Stimulated activated CD4-positive, alpha-beta T cell treated with anti-CD3 and anti-CD28 coated beads, Interleukin-1b, Interleukin-23, amount 100 ng/mL, for 1 hour (primary cell): ENCODE results near the gene HOXA13.

Experiments
- DNase-seq, 2 donors: peaks; one replicate each; pipeline ENCODE4 v3.0.0-alpha.2; 2020; ENCODE audit warnings: low read depth in 2 of 2

The HOXA13 gene

DNA sequence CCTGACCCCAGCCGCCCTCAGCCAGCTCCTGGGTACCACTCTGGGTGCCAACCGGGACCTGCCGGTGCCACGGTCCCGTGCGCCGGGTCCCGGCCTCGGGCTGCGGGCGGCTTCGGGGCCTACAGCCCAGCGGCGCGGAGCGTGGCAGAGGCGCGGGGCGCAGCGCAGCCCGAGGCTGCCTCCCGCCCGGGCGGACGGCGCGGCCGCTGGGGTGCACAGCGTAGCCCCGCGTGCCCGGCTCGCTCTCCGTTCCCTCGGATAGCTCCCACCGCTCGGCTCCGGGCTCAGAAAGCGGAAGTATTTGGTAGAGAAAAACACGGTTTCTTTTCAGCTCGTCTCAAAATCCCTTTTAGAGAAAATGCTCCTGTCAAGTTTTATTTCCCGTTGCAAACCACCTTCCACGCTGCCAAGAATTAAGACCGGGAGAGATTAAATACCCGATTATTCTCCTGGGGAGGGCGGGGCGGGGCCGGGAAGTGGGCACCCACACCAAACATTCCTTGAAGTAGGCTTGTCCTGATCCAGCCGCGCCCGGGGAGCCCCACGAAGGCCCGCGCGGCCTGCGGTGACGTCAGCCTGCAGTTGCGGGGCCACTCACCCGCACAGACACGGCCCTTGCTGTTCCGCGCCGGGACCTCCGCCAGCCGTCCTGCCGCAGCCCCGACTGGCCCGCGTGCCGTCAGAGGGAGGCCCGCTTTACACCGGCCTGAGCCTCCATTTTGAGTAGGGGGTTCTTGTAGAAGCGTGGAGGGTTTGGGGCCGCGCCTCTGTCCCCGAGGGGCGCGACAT, 7.2 kb downstream of the HOXA13 start:
- DNase-seq: no peak

DNA sequence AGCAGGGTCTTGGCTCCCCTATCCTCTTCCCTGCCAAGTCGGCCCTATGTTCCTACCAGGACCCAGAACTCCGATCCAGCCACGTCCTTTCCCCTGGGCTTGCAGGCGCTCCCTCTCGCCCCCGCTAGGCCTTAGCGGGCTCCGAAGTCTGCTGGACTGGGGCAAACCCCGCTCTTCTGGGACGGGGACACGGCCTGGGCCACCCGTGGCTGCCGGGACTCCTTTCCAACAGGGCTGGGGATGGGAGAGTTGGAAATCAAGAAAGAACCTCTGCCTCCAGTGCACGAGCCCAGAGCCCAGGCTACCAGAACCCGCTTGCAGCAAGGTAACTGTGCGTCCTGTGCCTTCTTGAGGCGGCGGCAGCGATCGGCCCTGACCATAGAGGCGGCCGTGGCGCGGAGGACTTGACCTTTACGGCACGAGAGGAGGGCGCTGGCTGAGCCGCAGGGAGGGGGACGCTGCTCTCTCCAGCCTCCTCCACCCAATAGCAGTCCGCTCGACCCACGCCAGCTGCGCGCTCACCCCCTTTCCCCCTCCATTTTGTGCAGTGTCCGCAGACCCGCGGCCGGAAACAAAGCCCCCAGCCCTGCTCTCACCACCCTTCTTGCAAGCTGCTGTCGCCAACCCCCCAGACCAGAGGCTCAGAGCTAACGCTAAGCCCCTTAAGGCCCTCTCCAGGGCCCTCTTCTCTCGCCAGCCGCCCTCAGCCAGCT, 7.9 kb downstream of the HOXA13 start:
- DNase-seq: no peak

- DNase-seq: no peak
Measured at GRCh38 chr7:27191161-27191731, 8.6 kb downstream of the HOXA13 start.

DNA sequence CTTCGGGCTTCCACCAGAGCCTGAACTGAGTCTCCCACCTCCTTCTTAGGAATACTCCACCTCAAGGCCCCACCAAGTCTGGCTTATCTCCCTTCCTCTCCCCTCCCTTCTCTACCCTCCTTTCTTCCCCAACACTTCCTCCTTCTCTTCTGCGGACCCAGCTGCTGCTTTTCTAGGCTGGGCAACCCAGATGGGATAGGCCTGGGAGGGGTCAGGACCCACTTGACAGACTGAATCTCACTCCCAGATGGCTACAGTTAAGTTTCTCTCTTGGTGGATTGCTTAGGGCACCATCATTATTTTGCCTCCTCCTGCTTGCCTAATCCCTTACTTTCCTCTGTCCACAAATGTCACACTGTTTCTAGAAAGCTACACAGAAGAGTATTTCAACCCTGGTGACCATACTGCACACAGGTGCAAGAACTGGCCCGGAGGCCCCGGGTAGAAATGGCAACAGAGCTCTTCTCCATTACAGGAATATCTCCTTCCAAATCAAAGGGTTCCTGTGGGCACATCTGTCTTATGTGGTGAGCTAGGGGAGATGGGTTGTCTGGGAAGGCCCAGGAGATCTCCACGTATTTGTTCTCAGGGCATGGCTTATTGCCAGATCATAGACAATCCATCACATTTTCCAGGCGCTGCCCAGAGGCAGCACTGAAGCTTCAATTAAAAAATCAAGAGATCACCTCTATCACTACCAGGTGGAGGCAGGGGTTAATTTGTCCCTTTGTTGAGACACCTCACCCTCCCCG, 9.7 kb downstream of the HOXA13 start:
- DNase-seq: no peak

DNA sequence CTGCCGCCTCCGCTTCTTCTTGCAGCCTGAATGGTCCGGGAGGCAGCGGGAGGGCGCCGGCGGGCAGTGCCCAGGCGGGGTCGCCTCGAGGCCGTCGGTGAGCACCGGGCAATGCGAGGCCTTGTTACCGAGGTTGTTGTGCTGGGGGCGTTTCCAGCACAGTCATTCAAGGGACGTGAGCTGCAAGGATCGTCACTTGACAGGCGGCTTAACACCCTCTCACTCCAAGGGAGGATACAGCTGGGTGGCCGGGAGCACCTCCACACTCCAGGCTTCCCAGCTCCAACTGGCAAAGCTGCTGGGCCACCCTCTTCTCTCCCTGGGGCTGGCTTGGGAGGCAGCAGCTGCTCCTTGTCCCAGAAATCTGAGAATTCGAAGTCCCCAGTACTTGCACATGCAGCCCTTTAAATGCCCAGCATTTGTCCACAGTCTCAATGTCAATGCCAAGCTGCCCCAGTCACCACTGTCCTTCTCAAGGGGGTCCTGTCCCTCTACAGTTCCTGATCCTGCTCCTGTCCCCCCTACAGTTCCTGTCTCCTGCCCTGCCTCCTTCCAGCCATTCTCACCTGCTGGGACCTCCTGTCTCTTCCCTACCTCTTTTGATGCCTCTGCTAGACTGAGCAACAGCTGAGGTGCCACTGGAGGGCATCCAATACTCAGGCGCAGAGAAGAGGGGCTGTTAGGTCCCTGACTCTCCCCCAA, 10.4 kb downstream of the HOXA13 start:
- no peak for DNase-seq

DNA sequence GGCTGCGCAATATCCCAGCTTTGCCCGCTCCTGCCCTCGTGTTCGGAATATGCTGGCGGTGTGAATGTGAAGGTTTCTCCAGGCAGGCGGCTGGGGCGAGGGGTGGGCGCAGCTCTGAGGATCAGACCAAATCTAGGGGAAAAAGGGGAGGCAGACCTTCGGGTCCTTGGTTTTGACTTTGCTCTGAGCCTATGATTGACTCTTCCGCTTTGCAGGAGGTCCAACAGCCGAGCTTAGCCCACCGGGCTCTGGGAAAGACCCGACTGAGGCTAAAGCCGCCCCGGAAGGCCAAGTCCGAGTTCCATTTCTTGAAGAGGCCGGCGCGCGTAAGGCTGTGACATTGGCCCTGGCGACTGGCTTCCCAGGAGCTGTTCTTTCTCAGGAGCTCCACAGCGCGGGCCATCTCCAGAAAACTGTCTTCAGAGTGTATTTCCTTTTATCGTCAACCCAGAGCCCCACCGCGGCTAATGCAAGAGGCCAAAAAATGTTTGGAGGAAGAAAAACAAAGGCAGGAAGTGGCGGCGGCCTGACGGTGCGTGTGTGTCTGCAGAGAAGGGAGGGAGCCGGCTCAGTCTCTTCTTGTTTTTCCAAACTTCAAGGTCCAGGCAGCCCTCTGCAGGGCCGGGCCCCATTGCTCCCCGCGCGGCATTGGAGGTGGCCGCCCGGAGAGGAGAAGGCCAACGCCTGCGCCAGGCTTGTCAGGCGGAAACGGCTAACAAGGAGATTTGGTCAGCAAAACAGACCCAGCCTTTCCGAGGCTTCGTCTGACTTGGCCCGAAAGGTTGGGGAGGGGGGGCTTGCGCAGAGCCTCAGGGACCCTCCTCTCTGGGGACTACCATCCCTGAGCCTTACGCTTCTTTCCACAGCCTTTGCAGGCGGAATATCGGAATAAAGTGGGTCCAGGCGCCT, 11.3 kb downstream of the HOXA13 start:
- no peak for DNase-seq

GRCh38 chr7:27187475-27188385, 12.2 kb downstream of the HOXA13 start:
- no peak for DNase-seq

GRCh38 chr7:27186668-27187474, 13.0 kb downstream of the HOXA13 start:
- no peak for DNase-seq

DNA sequence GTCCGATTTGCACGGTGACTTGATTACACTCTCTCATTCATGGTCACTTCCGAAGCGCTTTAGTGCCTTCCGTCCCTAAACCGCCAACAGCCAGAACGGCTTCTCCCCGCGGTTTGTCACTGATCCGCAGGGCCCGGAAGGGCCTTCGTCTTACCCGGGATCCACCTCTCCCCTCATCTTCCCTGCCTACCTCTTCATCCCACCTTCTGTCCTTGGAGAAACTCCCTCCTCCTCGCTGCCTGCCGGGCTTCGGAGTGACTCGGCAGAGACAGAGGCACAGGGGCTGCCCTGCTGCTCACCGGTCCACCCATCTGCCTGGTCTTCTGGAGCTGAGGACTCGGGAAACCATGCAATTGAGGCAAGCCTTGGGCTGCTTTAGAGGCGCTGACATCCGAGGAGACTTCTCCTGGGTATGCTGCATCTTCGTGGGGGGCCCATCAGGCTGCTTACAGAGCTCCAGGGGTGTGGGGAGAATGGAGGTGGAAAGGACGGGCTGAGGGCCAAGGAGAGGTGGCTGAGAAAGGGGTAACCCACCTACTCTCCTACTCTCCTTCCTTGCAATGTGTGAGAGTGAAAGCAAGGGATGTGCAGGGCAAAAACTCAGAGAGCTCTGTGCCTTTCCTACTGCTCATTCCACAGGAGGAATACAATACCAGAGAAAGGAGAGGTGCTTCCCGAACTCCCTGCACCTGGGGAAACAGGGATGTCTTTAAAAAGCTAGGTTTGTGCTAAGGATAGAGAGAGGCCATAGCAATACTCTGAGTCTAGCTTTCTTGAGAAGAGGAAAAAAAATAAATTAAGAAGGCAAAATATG, 13.8 kb downstream of the HOXA13 start:
- no peak for DNase-seq

GRCh38 chr7:27185013-27185853, 14.7 kb downstream of the HOXA13 start, which contains the start of gene HOXA11:
Gene HOXA11, minus strand, starts transcription at chr7:27185232. Its CDS starts 88 bp downstream, at chr7:27185144.
- DNase-seq: no peak

DNA sequence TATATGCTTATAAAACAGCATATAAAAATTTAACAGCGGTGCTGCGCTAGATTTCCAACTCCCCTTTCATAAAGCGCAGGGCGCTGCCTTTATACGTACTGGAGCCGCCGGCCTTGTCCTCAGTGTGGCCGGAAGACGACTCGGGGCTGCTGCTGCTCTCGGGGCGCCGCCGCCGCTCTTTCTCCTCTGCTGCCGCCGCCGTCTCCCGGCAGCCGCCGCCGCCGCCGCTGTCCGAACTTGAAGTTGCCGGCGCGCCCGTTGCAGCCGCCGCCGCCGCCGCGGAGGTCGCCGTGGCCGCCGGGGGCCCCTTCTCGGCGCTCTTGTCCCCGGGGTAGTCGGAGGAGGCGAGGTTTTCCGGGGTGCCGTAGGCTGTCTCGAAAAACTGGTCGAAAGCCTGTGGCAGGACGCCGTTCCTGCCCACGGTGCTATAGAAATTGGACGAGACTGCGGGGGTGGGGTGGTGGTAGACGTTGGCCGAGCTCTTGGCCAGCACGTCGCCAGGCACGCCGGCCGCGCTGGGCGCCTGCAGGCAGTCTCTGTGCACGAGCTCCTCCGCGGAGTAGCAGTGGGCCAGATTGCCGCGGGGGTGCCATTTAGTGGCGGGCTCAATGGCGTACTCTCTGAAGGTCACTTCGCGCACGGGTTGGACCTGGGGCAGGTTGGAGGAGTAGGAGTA, 15.4 kb downstream of the HOXA13 start:
- DNase-seq: no peak

GRCh38 chr7:27183682-27184336, 16.1 kb downstream of the HOXA13 start:
- DNase-seq: no peak

GRCh38 chr7:27182861-27183681, 16.8 kb downstream of the HOXA13 start:
- DNase-seq: no peak

- DNase-seq: no peak
Measured at GRCh38 chr7:27182285-27182841, 17.5 kb downstream of the HOXA13 start.
